Muscle of arm (tissue), 12 donors: ENCODE results near the gene NXN. TPM values are rescaled to one million over a fixed set of nuclear protein-coding genes. Genes with fewer than 3 reads are reported as not detected.
"Not testable (repeated sequence)": the region's sequence is repeated elsewhere in the genome, so short reads cannot be mapped to it uniquely, and the experiment has no call there.

Experiments used
- DNase-seq: peaks from one replicate; pipeline ENCODE4 v3.0.0-alpha.2; 2013
- polyA plus RNA-seq, 12 donors: library from polyadenylated mRNA; unstranded; fragments of 120-200 nt; gene quantifications; one replicate each; pipeline ENCODE4 v1.2.1, GENCODE V29; 2013; ENCODE audit not compliant: insufficient read length in 12 of 12

Gene NXN
- polyA plus RNA-seq, 12 donors = 46.4 to 92.7 (median 52.4) TPM; not detected in 1

DNA sequence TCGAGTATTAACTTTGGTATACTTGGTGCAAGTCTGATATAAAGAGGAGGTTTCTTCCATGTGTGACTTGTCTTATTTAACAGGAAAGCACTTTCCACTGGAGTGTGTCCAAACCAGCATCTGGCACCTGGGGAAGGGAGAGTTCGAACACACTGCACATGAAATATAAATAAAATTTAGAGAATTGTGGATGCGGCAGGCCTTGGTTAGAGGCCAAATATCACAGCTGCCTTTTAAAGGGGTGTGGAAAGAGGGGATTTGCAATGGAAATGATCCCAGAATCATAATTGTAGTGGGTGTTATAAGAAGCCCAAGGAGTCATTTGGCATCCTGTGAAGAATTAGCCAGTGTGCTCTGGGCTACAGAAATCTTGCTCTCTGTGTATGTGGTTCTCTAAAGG lies 4.3 kb upstream of the NXN start:
- no peak for DNase-seq

DNA sequence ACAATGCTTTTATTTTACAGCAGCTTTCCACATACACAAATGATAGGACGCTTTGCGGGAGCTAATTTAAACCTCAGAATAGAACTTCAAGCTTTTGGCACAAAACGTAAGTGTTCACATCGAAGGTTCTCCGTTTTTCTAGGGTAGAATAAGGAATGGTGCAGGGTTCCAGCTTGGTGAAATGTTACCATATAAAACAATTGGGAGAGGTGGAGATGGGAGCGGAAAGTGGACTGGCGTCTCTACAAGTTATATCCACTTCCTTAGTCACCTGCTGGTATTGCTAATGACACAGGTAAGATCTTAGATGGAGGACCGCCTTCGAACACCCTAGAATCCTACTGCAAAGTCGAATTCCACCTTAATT lies 1.7 kb upstream of the NXN start:
- DNase-seq = no peak

DNA sequence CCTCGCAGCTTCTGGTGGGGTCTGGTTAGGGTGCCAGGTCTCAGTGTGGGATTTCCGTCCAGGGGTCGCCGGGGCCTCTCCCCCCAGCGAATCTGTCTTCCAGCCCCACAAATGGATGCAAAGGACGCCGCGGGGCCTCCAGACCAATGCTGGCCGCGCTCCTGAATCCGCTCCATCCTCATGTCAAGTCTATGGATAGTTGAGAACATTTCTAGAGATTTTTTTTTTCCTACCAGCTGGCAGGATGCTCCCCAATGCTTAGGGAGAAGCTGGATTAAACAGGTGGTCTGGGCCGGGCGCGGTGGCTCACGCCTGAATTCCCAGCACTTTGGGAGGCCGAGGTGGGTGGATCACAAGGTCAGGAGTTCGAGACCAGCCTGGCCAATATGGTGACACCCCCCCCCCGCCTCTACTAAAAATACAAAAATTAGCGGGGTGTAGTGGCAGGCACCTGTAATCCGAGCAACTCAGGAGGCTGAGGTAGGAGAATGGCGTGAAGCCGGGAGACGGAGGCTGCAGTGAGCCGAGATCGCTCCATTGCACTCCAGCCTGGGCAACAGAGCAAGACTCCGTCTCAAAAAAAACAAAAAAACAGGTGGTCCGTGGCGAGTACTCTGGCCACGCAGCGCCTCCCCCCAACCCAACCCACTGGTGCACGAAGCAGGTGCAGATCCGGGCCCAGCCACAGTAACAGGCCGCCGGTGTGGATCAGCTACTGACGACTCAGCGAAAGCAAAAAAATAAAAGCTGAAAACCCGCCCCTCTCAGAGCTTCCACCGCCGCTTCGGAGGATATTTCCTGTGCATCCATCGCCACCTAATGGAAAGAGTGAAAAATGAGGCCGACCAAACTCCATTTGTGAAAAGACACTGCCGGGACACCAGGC lies 1.1 kb upstream of the NXN start:
- peak; percentile 88 for DNase-seq

DNA sequence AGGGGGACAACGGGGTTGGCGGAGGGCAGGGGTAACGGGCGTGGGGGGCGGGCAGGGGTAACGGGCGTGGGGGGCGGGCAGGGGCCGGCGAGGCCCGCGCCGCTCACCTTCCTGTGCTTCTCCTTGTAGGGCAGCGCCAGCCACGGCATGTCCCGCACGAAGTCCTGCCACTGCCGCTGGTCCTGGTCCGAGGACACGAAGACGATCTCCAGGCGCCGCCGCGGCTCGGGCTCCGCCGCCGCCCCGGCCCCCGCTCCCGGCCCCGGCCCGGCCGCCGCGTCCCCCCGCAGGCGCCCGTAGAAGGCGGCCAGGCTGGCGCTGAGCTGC lies 401 bp downstream of the NXN start:
- DNase-seq = no peak

DNA sequence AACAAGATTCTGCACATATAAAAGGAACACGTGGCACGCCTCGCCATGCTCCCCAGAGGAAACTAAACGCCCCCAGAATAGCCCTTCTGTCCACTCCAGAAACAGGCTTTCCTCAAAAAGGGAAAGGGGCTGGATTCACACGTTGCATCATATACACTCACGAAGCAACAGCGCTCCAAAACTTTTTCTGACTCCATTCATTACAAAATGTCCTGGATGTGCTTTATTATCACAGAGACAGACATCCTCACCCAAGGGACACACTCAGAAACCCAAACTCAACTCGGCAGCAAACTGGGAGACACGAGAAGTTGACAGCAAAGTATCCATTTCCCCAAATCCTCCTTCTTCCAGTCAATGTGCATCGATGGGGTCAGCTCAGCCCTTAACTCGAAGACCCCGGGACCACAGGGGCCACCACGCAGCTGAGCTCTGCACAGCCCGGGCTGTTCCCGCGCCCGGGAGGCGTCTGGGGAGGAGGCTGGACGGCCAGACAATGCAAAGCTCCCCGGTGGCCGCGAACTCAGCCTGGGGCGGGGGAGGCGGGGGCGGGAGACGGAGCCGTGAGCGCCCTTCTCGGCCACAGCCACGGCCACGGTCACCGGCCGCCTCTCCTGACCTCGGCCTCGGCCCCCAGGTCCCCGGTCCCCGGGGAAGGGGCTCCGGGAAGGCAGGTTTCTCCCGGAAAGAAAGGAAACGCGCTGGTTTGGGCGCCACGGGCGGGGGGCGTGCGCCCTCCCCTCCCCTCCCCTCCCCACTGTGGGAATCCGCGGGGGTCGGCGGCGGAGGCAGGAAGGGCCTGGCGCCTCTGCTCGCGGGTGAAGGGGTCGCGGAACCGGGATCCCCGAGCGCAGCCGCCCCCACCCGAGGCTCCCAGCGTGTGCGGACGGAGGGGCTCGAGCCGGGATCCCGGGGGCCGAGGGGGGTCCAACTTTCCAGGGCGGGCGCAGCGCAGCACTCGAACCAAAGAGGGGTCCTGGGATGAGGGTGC lies 1.2 kb downstream of the NXN start:
- DNase-seq = no peak

DNA sequence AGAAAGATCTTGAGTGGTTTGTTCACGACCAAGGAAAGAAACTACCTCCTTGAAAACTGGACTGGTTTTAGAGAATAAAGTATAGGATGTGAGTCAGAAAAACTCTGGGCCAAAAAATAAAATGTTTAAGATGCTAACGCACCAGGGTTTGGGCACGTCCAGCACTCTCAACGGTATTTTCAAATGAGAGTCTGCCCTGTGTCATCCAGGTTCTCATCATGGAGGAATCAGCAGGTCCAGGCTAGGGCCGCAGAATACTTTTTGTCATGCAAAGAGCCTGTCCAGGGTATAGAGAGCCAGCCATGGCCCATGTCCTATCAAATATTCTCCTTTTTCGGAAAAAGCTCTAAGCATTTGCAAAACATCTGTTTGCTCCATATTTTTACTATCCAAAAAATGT lies 2.4 kb downstream of the NXN start:
- no peak for DNase-seq

DNA sequence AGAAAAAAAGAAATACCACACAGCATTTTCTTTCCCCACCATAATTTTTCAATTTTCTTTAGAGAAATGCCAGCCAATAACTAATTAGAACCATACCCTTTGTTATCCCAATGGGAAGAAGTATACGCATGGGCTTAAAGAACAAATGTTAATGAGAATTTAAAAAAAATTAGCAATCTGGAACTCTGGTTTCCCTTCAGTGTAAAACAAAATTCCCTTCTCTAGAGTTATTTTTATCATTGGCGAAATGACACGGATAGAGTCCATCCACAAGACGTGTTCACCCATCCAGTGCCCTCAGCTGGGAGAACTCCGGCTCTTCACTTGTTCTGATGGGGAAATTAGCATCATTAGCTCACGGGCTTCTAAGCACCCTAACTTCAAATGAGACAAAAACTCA lies 3.3 kb downstream of the NXN start:
- no peak for DNase-seq

DNA sequence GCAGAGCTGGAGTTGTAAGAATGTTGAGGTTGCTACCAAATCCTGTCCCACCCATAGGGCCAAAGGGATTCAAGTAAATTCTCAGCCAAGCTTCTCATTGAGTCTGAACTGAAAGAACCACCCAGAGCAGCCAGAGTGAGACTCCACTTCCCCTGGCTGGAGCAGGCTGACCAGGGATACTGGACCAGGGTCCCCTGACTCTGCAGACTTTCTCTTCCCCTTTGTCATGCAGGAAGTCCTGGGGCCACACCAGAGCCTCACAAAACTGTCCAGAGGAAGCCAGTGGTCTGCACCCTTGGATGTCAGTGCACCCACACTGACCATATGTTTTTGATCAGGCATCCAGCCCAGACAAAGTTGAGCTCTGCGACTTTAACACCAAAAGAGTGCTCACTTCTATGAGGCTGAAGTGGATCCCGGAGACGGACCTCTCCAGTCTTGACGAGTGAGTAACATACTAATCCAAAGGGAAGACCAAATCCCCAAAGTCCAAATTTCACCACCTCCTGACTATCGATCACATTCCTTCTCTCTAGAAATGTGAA lies 4.1 kb downstream of the NXN start:
- DNase-seq = no peak

DNA sequence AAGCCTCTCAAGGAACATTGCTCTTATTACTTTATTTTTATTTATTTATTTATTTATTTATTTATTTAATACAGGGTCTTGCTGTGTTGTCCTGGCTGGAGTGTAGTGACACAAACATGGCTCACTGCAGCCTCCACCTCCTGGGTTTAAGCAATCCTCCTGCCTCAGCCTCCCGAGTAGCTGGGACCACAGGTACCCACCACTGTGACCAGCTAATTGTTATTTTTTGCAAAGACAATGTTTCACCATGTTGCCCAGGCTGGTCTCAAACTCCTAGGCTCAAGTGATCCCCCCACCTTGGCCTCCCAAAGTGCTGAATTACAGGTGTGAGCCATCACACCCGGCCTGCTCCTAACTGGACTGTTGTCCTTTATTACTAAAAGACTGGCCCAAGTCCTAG lies 4.8 kb downstream of the NXN start:
- not testable (repeated sequence) for DNase-seq

DNA sequence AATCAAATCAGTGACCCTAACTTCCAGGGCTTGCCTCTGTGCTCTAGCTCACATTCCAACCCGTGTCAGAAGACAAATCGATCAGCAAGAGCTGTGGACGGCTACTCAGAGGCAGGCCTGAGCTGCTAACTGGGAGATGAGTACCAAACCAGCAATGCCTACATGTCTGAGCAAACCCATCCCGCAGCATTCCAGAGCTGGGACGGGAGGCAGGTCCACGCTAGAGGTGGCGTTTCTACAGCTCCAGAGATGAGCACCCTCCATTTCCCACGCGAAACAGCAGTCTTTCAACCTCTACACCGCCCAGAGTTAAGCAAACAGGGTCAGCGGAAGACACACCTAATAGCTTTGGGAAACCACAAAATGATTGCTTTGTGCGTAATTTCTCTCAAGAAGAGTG lies 6.5 kb downstream of the NXN start:
- no peak for DNase-seq

DNA sequence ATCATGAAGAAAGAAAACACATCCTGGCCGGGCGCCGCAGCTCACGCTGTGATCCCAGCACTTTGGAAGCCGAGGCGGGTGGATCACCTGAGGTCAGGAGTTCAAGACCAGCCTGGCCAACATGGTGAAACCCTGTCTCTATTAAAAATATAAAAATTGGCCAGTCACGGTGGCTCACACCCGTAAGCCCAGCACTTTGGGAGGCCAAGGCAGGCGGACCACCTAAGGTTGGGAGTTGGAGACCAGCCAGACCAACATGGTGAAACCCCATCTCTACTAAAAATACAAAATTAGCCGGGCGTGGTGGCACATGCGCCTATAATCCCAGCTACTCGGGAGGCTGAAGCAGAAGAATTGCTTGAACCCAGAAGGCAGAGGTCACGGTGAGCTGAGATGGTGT lies 7.7 kb downstream of the NXN start:
- DNase-seq = not testable (repeated sequence)

DNA sequence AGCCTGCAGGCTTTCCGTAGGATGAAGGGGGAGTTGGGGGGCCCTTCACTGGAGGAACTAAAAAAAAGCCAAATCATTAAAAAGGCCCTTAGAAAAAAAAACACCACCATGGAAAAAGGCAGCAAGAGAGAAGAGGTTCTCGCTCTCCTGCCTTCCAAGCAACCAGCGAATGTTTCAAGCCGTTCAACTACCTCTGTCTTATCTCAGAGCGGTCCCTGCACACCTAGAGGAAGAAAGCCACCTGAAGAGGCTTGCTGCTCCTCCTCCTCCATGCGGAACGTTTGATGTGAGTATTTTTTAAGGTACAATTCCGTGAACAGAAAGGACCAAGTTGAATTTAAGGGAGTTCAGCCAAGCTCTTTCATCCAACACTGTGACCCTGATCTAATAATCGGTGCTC lies 9.2 kb downstream of the NXN start:
- no peak for DNase-seq

DNA sequence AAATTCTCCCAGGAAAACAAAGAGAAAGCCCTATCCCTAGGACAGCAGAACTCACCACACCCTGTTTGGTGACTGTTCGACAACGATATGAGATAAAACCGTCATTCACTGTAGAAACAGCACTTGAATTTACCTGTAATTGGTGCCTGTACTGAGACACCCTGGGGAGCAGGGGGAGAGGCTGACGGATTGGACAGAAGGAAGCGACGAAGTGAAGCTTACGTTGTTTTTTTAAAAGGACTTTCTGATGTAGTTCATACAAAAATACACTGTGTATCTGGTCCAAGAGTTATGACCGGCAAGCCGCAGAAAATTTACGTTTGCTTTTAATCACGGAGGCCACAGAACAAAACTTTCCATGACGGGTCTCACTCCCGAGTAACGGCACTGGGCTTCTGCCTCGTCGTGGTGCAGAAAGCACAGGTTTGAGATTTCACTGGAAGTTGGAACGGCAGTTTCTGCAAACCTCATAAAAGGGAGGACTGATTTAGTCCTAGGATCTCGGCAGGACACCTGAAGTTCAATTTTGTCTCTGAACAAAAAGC lies 9.7 kb downstream of the NXN start:
- DNase-seq = peak; percentile 61

DNA sequence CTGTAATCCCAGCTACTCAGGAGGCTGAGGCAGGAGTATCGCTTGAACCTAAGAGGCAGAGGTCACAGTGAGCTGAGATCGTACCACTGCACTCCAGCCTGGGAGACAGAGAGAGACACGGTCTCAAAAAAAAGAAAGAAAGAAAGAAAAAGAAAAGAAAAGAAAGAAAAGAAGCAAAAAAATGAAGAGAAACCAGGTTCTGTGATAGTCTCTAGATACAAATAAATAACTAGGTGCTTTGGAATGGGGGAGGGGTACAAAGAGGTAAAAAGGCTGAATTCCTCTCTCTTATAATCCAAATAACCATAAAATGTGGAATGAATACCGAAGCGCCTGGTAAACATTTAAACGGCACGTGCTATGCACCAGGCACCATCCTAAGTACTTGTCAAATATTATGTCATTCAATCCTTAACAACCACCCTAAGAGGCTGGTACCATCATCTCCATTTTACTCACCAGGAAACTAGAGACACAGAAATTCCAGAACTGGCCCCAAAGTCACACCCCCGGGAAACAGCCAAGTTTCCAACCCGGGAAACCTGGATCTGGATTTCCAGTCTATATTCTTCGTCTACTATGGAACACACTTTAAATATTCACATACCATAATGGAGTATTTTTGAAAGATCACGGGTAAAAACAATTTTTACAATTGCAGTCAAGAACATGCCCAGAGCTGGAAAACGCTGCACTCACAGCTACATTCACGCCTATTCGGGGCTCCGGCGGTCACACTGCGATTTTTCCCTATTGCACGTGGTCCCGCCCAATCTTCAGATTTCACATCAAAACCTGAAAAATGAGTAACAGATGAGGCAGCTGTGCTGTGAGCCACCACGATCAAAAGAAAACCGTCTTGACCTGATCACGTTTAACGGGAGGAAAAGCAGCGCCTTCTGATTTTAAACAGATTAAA lies 10.5 kb downstream of the NXN start:
- DNase-seq = no peak

DNA sequence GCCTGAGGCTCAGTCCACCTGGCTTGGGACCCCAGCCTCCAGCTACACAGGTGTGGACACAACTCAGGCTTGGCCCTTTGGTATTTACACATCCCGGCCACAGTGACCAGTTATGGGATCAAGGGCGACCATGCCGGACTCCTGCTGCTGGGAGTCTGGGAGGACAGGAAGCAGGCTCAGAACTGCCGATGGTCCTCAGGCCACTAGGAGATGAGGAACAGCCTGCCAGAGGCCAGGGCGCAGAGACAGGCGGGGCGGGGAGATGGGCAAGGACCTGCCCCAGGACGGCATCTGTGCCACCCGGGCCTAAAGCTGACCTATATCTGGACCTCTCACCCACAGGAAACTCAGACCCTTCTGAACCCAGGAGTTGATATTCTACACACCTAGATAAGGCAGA lies 12.5 kb downstream of the NXN start:
- DNase-seq = no peak

DNA sequence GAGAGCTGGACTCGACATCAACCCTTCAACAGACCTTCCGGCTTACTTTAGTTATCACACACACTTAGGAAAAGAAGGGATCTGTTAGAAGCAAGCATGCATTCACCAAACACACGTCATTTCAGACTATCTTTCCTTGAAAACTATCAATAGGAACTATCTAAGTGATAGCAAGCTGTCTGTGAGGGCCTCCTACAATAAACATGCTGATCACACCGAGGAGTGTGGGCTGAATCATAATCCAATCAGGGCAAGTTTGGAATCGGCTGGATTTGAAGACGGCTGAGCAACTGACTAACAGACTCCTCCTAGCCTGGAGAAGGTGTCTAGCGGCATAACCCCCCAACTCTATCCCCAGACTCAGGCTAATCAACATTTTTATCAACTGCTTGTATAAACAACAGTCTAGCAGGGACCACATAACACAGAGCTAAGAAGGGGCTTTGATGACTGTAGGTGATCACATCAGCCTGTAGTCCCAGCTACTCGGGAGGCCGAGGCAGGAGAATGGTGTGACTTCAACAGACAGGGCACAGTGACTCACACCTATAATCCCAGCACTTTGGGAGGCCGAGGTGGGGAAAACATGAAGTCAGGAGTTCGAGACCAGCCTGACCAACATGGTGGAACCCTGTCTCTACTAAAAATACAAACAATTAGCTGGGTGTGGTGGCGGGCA lies 14.1 kb downstream of the NXN start:
- DNase-seq = no peak

DNA sequence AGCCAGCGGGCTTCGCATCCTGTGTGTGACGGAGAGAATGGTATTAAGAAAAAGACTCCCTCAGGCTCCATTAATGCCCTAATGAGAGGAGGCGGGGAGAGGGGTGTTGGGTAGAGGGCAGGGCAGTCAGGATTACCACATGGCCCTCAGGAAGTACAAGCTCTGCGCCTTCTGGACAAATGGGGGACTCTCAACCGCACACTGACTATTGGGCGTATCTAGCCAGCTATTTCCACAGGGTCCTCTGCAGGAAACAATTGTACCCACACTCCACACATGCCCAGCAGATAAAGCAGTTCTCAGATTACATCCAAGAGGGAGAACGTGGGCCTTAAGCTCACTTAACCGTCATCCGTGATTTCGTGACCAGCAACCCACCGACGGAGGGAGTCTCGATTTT lies 14.7 kb downstream of the NXN start:
- DNase-seq = no peak

DNA sequence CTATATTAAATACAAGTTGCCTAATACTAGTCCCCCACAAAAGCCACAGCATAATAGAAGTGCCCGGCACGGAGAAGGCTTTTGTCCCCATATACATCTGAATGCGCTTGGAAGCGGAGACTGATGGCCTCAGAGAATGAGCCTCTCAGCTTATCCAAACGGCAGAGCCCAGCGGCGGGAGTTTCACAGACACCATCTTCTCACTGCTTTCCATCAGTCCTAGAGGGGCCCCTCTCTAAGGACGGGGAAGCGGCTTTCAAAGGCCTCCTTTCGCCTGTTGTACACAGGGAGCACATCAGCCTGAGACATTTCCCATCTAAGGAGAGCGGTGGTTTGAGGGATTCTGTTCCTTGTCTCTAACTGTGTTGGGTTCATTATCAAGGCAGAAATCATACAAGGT lies 16.9 kb downstream of the NXN start:
- DNase-seq = no peak

DNA sequence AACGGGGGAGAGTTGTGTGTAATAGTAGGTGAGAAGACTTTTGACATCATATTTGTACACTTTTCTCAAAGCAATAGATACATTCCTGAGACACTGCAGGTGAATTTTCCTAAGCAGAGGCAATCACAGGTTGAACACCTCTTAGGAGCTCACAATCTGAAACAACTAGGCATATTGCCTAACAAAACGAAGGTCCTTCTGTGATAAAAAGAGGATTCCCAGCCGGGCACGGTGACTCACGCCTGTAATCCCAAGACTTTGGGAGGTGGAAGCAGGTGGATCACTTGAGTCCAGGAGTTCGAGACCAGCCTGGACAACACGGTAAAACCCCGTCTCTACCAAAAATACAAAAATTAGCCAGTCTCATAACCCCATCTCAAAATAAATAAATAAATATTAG lies 17.4 kb downstream of the NXN start:
- no peak for DNase-seq

DNA sequence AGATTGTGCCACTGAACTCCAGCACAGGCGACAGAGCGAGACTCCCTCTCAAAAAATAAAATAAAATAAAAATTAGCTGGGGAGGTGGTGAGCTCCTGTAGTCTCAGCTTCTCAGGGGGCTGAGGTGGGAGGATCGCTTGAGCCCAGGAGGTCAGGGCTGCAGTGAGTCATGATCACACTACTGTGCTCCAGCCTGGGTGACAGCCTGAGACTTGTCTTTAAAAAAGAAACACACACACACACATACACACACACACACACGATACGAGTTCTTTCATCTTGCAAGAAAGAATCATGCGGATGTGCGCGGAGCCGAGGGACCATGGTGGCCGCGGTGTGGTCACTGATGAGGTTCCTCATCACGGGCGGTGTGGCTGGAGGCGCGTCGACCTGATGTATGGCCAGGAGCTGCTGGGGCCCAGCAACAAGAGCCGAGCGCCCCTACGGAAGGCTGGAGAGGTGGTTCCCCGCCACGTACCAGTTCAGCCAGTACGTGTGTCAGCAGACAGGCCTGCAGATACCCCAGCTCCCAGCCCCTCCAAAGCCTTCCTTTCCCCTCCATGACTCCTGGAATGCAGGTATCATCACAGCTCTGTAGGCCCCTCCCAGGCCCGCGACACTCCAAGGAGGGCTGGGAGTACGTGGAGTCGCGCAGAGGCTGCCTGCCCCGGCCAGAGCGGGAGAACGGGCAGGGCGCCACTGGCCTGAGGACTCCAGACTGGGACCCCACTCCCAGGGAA lies 20.7 kb downstream of the NXN start:
- DNase-seq = no peak
